CD8-positive, alpha-beta memory T cell (primary cell): ENCODE data around the gene C12orf76. TPM values are rescaled to one million over a fixed set of nuclear protein-coding genes. Genes with fewer than 3 reads are reported as not detected.

Source experiments
- CTCF ChIA-PET: fragments of 350-600 bp; sonication (Branson Sonifier 250); formaldehyde crosslinking; loops from one replicate; lab custom pipeline; 2021; ENCODE audit warnings: antibody characterized with exemption; lab: Charles Lee
- POLR2A ChIA-PET: fragments of 350-600 bp; sonication (Branson Sonifier 250); formaldehyde crosslinking; loops from one replicate; lab custom pipeline; 2021; ENCODE audit warnings: antibody characterized with exemption; lab: Charles Lee
- DNase-seq, 5 donors: peaks; one replicate each; pipeline versions ENCODE4 v3.0.0 to v3.0.0-alpha.2; 2020 to 2022; ENCODE audit warnings: mixed read lengths in 1 of 5
- H3K27ac ChIP-seq: one replicate; pipeline ENCODE4 v1.7.0; 2013; ENCODE audit warnings: low read depth, mild to moderate bottlenecking, low read length, moderate library complexity
- H3K27me3 ChIP-seq: 2 replicates; pipeline ENCODE4 v1.7.0; 2013; ENCODE audit warnings: low read length, mild to moderate bottlenecking; ENCODE audit not compliant: insufficient read depth, poor library complexity, severe bottlenecking
- H3K36me3 ChIP-seq: 2 replicates; pipeline ENCODE4 v1.7.0; 2013; ENCODE audit warnings: mild to moderate bottlenecking, low read length, moderate library complexity; ENCODE audit not compliant: insufficient read depth
- H3K4me1 ChIP-seq: 2 replicates; pipeline ENCODE4 v1.7.0; 2013; ENCODE audit warnings: mild to moderate bottlenecking, low read length, moderate library complexity; ENCODE audit not compliant: insufficient read depth
- H3K4me3 ChIP-seq: 2 replicates; pipeline ENCODE4 v1.7.0; 2013; ENCODE audit warnings: mild to moderate bottlenecking, low read length
- H3K9me3 ChIP-seq: 2 replicates; pipeline ENCODE4 v1.7.0; 2013; ENCODE audit warnings: mild to moderate bottlenecking, low read length
- H3K27ac Mint-ChIP-seq, 8 donors: one replicate each; pipeline ENCODE4 v1.8.0; 2020 to 2021; ENCODE audit warnings: mixed read lengths in 8 of 8, mild to moderate bottlenecking in 6 of 8, inconsistent platforms in 3 of 8, moderate library complexity in 3 of 8
- H3K27me3 Mint-ChIP-seq, 2 donors: one replicate each; pipeline ENCODE4 v1.8.0; 2020 to 2021; ENCODE audit warnings: mixed read lengths in 2 of 2, mild to moderate bottlenecking in 1 of 2, moderate library complexity in 1 of 2
- H3K36me3 Mint-ChIP-seq, 3 donors: one replicate each; pipeline ENCODE4 v1.8.0; 2020 to 2021; ENCODE audit warnings: mixed read lengths in 3 of 3, inconsistent platforms in 1 of 3, mild to moderate bottlenecking in 1 of 3
- H3K4me1 Mint-ChIP-seq, 3 donors: one replicate each; pipeline ENCODE4 v1.8.0; 2020 to 2021; ENCODE audit warnings: mixed read lengths in 3 of 3, inconsistent platforms in 1 of 3, mild to moderate bottlenecking in 1 of 3
- H3K4me3 Mint-ChIP-seq, 7 donors: one replicate each; pipeline ENCODE4 v1.8.0; 2020 to 2021; ENCODE audit warnings: mixed read lengths in 7 of 7, mild to moderate bottlenecking in 6 of 7, moderate library complexity in 4 of 7, inconsistent platforms in 2 of 7
- H3K9me3 Mint-ChIP-seq, 5 donors: one replicate each; pipeline ENCODE4 v1.8.0; 2020 to 2022; ENCODE audit warnings: mixed read lengths in 5 of 5, mild to moderate bottlenecking in 3 of 5, moderate library complexity in 2 of 5, inconsistent platforms in 1 of 5
- polyA plus RNA-seq: library from polyadenylated mRNA; unstranded; fragments of 300-500 nt; fragmentation: Illumina TruSeq; gene quantifications from one replicate; pipeline ENCODE4 v1.2.3, GENCODE V29; 2021
- total RNA-seq, 2 experiments: library from RNA; stranded (reverse); gene quantifications; one replicate each; pipeline ENCODE4 v1.2.3, GENCODE V29; 2021

The C12orf76 gene
- total and polyA plus RNA-seq, 3 experiments from 2014 or later = 11.7 to 17.3 (median 12.7) TPM

DNA sequence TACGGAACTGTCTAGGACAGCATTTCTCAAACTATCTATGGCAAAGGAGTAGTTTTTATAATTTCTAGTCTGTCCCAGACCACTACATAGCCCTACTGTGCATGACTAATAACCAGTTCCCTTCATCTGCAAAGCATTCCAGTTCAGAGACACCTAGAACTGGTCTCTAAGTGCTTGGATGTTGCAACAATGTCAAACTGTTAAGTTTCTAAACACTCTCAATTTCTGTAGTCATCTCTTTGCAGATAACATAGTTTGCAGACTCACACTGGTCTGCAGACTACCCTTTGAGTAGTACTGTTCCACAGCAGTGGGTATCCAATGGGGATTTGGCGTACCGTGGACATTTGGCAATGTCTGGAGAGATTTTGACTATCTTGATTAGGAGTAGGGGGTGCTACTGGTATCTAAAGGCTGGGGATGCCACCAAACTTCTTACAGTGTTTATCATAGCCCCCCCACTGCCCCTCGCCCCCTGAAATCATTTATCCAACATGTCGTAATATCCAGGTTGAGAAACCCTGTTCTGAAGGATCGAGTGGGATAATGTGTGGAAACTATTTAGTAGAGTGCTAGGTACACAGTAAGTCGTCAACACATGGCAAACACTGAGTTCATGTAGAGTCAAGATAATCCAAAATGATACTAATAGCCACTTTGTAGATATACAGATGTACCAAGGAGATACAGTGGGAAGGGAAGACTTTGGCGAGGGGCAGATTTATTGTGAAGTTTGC is 1.7 kb downstream of the C12orf76 start:
- CTCF ChIA-PET = interaction anchor here (1.0 kb wide), 1 partner anchor 52 kb away, joined by 3 read pairs; no protein-coding TSS in a partner anchor
- POLR2A ChIA-PET = interaction anchor here (0.6 kb wide), 1 partner anchor 46 kb away, joined by 3 read pairs; no protein-coding TSS in a partner anchor
- no peaks in the 10 kb centered on the region for H3K9me3 ChIP-seq
- no peaks in the 10 kb centered on the region for H3K36me3 ChIP-seq
- H3K4me3 Mint-ChIP-seq = peak overlapping the region; percentile 87 to 97 (median 91)
- no peaks in the 10 kb centered on the region for H3K9me3 Mint-ChIP-seq
- no peaks in the 10 kb centered on the region for H3K27me3 ChIP-seq
- peak overlapping the region; percentile 61 for H3K4me3 ChIP-seq
- H3K27ac ChIP-seq = no peak overlapping the region
- peaks cover 36 to 55% (median 52%) of the 10 kb centered on the region in 3 donors for H3K4me1 Mint-ChIP-seq
- peak overlapping the region in 7 of 8 donors; percentile 29 to 99 (median 57) for H3K27ac Mint-ChIP-seq
- peaks cover 24% of the 10 kb centered on the region for H3K4me1 ChIP-seq
- no peaks in the 10 kb centered on the region for H3K27me3 Mint-ChIP-seq
- DNase-seq = no peak
- peaks cover 4 to 24% (median 7%) of the 10 kb centered on the region in 3 donors for H3K36me3 Mint-ChIP-seq

DNA sequence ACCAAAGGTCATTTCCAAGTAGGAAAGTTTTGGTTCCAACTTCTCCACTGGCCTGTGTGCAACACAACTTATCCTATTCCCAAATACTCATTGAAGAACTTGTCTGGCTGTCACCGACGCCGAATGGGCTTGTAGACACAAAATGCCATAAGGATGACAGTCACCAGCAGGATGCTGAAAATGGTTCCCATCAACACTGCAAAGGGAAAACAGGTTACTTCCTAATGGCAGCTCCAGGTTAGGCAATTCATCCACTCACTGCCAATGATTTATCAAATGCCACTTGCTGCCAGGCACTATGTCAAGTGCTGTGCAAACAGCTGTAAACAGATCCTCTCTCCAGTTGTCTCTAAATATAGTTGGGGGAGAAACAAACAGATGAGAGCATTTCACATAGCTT is 6.1 kb downstream of the C12orf76 start:
- Histone ChIP-seq H3K9me3 (no peaks in the 10 kb centered on the region), H3K27me3 (no peaks in the 10 kb centered on the region), H3K4me3 (no peak overlapping the region), H3K27ac (no peak overlapping the region), H3K36me3 (peaks cover 10% of the 10 kb centered on the region), H3K4me1 (peaks cover 31% of the 10 kb centered on the region)
- H3K27ac Mint-ChIP-seq = peak overlapping the region in 6 of 8 donors; percentile 12 to 72 (median 56)
- peaks cover 4 to 54% (median 4%) of the 10 kb centered on the region in 3 donors for H3K36me3 Mint-ChIP-seq
- ChIA-PET POLR2A (no interaction called here), CTCF (interaction anchor here (1.0 kb wide), 1 partner anchor 10 kb away, joined by 3 read pairs; no protein-coding TSS in a partner anchor)
- no peaks in the 10 kb centered on the region for H3K9me3 Mint-ChIP-seq
- DNase-seq = no peak
- no peaks in the 10 kb centered on the region for H3K27me3 Mint-ChIP-seq
- H3K4me3 Mint-ChIP-seq = no peak overlapping the region
- H3K4me1 Mint-ChIP-seq = peaks cover 44 to 59% (median 54%) of the 10 kb centered on the region in 3 donors

DNA sequence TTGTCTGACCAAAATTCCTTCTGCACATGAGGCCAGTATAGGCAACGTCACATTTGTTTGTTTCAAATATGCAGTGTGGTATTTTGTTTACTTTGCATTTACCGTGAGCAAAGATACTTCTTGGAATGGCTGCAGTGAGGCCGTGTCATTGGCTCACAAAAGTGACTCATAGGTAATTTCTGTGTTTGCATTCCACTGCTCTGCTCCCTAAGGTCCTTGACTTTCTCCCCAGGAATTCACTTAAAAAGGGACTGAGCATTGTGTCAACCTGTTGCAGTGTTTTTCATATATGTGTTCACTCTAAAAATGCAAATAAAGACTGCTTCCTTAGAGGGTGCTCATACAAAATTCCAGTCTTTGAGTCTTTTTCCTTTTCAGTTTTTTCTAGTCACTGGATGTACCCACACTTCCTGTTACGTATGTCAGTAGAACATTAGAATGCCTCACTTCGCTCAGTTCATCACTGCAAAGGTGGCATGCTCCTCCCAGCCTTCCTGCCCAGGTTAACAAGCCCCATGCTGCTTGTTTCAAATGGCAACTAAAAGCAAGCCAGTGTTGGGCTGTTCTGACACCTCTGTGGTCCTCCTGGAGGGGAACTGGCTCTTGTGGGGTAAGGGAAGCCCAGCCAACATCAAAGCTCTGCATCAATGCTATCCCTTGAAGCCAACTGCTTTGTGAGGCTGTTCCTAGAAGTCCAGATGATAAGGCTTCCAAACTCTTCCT is 9.1 kb downstream of the C12orf76 start:
- H3K36me3 ChIP-seq = peaks cover 28% of the 10 kb centered on the region
- ChIA-PET CTCF (no interaction called here), POLR2A (no interaction called here)
- no peaks in the 10 kb centered on the region for H3K27me3 Mint-ChIP-seq
- H3K4me1 Mint-ChIP-seq = peaks cover 39 to 47% (median 41%) of the 10 kb centered on the region in 3 donors
- no peaks in the 10 kb centered on the region for H3K9me3 Mint-ChIP-seq
- H3K27me3 ChIP-seq = no peaks in the 10 kb centered on the region
- peaks cover 9 to 78% (median 17%) of the 10 kb centered on the region in 3 donors for H3K36me3 Mint-ChIP-seq
- H3K9me3 ChIP-seq = no peaks in the 10 kb centered on the region
- peaks cover 21% of the 10 kb centered on the region for H3K4me1 ChIP-seq
- H3K27ac ChIP-seq = no peak overlapping the region
- no peak overlapping the region for H3K4me3 ChIP-seq
- peak in 2 of 5 donors; percentile 24 to 31 for DNase-seq
- H3K4me3 Mint-ChIP-seq = peak overlapping the region in 5 of 7 donors; percentile 7 to 62 (median 40)
- H3K27ac Mint-ChIP-seq = peak overlapping the region; percentile 84 to 97 (median 92)

DNA sequence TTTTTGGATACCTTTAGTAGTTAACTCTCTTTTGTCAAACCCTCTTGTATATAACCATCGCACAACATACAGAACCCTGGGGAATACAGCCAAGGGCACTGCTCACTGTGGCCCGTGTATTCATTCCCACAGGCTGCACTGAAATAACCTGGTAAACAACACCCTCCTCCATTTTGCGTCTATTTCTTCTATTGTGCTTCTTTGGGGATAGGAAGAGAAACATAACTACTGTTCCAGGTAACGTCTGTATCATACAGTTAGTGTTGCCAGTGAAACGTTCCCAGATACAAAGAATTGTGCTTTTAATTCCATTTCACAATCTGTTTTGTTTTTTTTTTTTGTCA is 9.6 kb downstream of the C12orf76 start:
- Histone ChIP-seq H3K27ac (no peak overlapping the region), H3K27me3 (no peaks in the 10 kb centered on the region), H3K4me3 (no peak overlapping the region), H3K9me3 (no peaks in the 10 kb centered on the region), H3K4me1 (peaks cover 21% of the 10 kb centered on the region), H3K36me3 (peaks cover 33% of the 10 kb centered on the region)
- POLR2A ChIA-PET = no interaction called here
- DNase-seq = no peak
- Mint-ChIP-seq H3K27me3 (no peaks in the 10 kb centered on the region), H3K4me1 (peaks cover 37 to 44% (median 38%) of the 10 kb centered on the region in 3 donors), H3K36me3 (peaks cover 9 to 81% (median 16%) of the 10 kb centered on the region in 3 donors), H3K4me3 (no peak overlapping the region), H3K27ac (peak overlapping the region; percentile 55 to 97 (median 89)), H3K9me3 (no peaks in the 10 kb centered on the region)
- CTCF ChIA-PET = no interaction called here

DNA sequence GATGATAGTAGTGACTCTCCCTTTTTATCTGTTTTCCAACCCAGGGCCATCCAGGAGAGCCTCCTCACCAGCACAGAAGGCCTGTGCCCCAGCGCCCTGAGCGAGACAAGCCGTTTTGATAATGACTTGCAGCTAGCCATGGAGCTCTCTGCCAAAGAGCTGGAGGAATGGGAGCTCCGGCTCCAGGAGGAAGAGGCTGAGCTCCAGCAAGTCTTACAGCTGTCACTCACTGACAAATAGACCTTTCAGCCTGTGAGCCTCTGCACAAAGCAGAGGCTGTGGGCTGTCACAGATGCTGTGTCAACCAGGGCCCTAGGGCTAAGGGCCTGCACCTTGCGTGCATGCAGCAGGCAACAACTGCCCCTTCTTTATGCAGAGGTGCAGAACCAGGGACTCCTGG is 11.0 kb downstream of the C12orf76 start:
- no peak overlapping the region for H3K4me3 Mint-ChIP-seq
- peaks cover 35% of the 10 kb centered on the region for H3K36me3 ChIP-seq
- no peak overlapping the region for H3K27ac ChIP-seq
- CTCF ChIA-PET = no interaction called here
- no peaks in the 10 kb centered on the region for H3K27me3 Mint-ChIP-seq
- POLR2A ChIA-PET = no interaction called here
- H3K4me1 Mint-ChIP-seq = peaks cover 29 to 34% (median 29%) of the 10 kb centered on the region in 3 donors
- H3K36me3 Mint-ChIP-seq = peaks cover 5 to 82% (median 18%) of the 10 kb centered on the region in 3 donors
- peak overlapping the region in 4 of 8 donors; percentile 40 to 97 (median 59) for H3K27ac Mint-ChIP-seq
- no peak overlapping the region for H3K4me3 ChIP-seq
- H3K9me3 ChIP-seq = no peaks in the 10 kb centered on the region
- H3K4me1 ChIP-seq = peaks cover 21% of the 10 kb centered on the region
- no peaks in the 10 kb centered on the region for H3K9me3 Mint-ChIP-seq
- H3K27me3 ChIP-seq = no peaks in the 10 kb centered on the region
- no peak for DNase-seq

DNA sequence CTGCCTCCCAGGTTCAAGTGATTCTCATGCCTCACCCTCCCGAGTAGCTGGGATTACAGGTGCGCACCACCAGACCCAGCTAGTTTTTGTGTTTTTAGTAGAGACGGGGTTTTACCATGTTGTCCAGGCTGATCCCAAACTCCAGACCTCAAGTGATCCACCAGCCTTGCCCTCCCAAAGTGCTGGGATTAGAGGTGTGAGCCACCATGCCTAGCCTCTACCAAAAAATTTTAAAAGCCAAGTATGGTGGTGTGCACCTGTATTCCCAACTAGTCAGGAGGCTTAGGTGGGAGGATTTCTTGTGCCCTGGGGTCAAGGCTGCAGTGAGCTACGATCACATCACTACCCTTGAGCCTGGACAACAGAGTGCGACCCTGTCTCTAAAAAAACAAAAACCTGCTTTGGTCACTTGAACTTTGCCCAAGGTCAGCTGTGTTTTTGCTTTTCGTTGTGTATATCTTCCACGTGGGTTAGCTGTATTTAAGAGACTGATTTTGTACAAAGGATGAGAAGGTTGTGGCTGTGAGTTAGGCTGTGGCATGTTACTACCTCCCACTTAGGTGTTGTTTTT is 12.7 kb downstream of the C12orf76 start:
- peaks cover 5 to 83% (median 19%) of the 10 kb centered on the region in 3 donors for H3K36me3 Mint-ChIP-seq
- H3K4me3 ChIP-seq = no peak overlapping the region
- DNase-seq = no peak
- CTCF ChIA-PET = no interaction called here
- peaks cover 35% of the 10 kb centered on the region for H3K36me3 ChIP-seq
- peak overlapping the region in 3 of 8 donors; percentile 46 to 73 (median 66) for H3K27ac Mint-ChIP-seq
- no peaks in the 10 kb centered on the region for H3K27me3 Mint-ChIP-seq
- POLR2A ChIA-PET = no interaction called here
- no peaks in the 10 kb centered on the region for H3K27me3 ChIP-seq
- H3K9me3 ChIP-seq = no peaks in the 10 kb centered on the region
- H3K4me3 Mint-ChIP-seq = no peak overlapping the region
- no peaks in the 10 kb centered on the region for H3K9me3 Mint-ChIP-seq
- H3K4me1 ChIP-seq = peaks cover 19% of the 10 kb centered on the region
- no peak overlapping the region for H3K27ac ChIP-seq
- H3K4me1 Mint-ChIP-seq = peaks cover 21 to 25% (median 23%) of the 10 kb centered on the region in 3 donors

DNA sequence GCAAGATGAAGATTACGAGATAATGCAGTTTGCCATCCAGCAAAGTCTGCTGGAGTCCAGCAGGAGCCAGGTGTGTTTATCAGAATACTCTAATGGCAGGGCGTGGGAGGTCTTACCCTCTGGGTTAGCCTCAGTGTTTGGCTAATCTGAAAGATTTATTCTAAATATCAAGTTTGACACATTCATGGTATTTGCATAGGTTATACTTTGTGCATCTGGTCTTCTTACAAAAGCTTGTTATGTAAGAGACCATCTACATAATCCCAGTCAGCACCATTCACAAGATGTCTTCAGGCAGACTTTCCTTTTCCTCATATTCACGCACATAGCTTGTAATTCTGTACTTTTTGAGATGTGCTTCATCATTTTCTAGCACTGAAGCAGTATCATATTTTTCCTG is 14.4 kb downstream of the C12orf76 start:
- peaks cover 5 to 85% (median 19%) of the 10 kb centered on the region in 3 donors for H3K36me3 Mint-ChIP-seq
- H3K9me3 ChIP-seq = no peaks in the 10 kb centered on the region
- H3K27ac ChIP-seq = no peak overlapping the region
- no peak for DNase-seq
- H3K4me1 Mint-ChIP-seq = peaks cover 4 to 8% (median 8%) of the 10 kb centered on the region in 3 donors
- ChIA-PET POLR2A (no interaction called here), CTCF (no interaction called here)
- peaks cover 1% of the 10 kb centered on the region for H3K4me1 ChIP-seq
- peaks cover 48% of the 10 kb centered on the region for H3K36me3 ChIP-seq
- H3K27me3 ChIP-seq = no peaks in the 10 kb centered on the region
- H3K27me3 Mint-ChIP-seq = no peaks in the 10 kb centered on the region
- peak overlapping the region in 3 of 8 donors; percentile 36 to 58 (median 42) for H3K27ac Mint-ChIP-seq
- H3K9me3 Mint-ChIP-seq = no peaks in the 10 kb centered on the region
- H3K4me3 ChIP-seq = no peak overlapping the region
- H3K4me3 Mint-ChIP-seq = no peak overlapping the region
